Measurements from ENCODE around the gene SLC35D3. TPM values are rescaled to one million over a fixed set of nuclear protein-coding genes. Genes with fewer than 3 reads are reported as not detected.

The SLC35D3 gene
- total and polyA plus RNA-seq, 10 of the 15 experiments (the other 5 are each of a cell fraction or from before 2014, with no cell fraction given) = not detected

DNA sequence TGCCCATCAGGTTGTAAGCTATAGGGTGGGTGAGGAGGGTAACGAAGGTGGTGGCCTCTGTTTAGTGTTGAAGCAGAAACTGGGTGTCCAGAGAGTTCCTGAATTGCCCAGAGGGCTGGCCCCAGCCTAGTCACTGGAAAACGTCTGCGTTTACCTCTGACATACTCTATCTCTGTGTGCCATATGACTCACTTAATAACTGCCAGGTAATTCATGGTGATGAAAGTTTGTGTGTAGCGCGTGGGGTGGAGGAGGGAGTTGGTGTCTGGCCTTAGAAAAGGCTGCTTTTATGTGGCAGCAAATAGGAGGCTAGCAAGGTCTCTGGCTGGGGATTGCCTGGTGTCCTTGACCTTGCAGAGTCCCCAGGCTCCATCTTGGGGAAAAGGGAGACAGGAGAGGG, 47.3 kb downstream of the SLC35D3 start (continued):
- TF ChIP-seq, protein P1, sequence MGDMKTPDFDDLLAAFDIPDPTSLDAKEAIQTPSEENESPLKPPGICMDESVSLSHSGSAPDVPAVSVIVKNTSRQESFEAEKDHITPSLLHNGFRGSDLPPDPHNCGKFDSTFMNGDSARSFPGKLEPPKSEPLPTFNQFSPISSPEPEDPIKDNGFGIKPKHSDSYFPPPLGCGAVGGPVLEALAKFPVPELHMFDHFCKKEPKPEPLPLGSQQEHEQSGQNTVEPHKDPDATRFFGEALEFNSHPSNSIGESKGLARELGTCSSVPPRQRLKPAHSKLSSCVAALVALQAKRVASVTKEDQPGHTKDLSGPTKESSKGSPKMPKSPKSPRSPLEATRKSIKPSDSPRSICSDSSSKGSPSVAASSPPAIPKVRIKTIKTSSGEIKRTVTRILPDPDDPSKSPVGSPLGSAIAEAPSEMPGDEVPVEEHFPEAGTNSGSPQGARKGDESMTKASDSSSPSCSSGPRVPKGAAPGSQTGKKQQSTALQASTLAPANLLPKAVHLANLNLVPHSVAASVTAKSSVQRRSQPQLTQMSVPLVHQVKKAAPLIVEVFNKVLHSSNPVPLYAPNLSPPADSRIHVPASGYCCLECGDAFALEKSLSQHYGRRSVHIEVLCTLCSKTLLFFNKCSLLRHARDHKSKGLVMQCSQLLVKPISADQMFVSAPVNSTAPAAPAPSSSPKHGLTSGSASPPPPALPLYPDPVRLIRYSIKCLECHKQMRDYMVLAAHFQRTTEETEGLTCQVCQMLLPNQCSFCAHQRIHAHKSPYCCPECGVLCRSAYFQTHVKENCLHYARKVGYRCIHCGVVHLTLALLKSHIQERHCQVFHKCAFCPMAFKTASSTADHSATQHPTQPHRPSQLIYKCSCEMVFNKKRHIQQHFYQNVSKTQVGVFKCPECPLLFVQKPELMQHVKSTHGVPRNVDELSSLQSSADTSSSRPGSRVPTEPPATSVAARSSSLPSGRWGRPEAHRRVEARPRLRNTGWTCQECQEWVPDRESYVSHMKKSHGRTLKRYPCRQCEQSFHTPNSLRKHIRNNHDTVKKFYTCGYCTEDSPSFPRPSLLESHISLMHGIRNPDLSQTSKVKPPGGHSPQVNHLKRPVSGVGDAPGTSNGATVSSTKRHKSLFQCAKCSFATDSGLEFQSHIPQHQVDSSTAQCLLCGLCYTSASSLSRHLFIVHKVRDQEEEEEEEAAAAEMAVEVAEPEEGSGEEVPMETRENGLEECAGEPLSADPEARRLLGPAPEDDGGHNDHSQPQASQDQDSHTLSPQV (IDR thresholded peaks at IDR 0.05) = no peak

DNA sequence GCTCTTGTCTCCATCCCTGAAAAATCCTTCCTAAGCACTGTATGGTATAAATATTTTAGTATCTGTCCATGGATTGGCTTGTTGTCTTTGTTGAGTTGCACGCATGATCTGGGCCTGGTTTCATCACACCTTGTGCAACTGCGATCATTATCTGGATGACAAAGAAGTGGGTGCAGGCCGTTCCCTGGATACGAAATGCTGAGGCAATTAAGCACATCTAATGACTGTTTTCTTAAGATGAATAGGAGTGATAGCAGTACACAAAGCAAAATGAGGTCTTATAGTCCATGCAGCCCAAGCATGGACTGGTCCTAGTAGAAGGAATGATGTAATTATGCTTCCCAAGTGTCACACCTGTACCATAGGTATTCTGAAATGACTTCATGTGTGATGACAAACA, 47.8 kb downstream of the SLC35D3 start:
- BruUV-seq (replicated peaks) = no TSS peak
- no peak overlapping the region for H3K9ac ChIP-seq (ENCODE audit: control insufficient read depth, insufficient read depth, low read length)
- ChIA-PET CTCF (interaction anchor here (1.2 to 2.0 kb wide), 4 partner anchors 11 to 372 kb away, joined by 3 to 5 read pairs (median 4); no protein-coding TSS in a partner anchor), RAD21 (ENCODE audit: unreplicated experiment) (interaction anchor here (1.0 kb wide), 1 partner anchor 115 kb away, joined by 4 read pairs; no protein-coding TSS in a partner anchor), SMC1A (ENCODE audit: uncharacterized antibody, unreplicated experiment) (interaction anchor here (0.9 to 1.6 kb wide), 3 partner anchors 44 to 672 kb away, joined by 3 to 4 read pairs (median 3); no protein-coding TSS in a partner anchor), POLR2A (interaction anchor here (0.5 kb wide), 1 partner anchor 345 kb away, joined by 4 read pairs; no protein-coding TSS in a partner anchor)
- H3K4me1 ChIP-seq (ENCODE audit: control insufficient read depth, insufficient read depth, low read length) = no peaks in the 10 kb centered on the region
- H3K79me2 ChIP-seq (ENCODE audit: control insufficient read depth, insufficient read depth, low read length) = no peaks in the 10 kb centered on the region
- no peaks in the 10 kb centered on the region for H3K36me3 ChIP-seq (ENCODE audit: control insufficient read depth in 2 of 2, insufficient read depth in 2 of 2, low read length in 1 of 2)
- no peak overlapping the region for H3K4me3 ChIP-seq
- H4K20me1 ChIP-seq (ENCODE audit: control insufficient read depth, insufficient read depth) = no peaks in the 10 kb centered on the region
- ATAC-seq (no peak), DNase-seq (ENCODE audit: low read depth, low spot score) (no peak), FAIRE-seq (no peak)
- intact Hi-C loops (cut with micrococcal nuclease; ENCODE audit: unreplicated experiment) (loop anchor here (2.0 to 5.0 kb wide), 2 partner anchors 107 to 342 kb away; no protein-coding TSS in a partner anchor), in situ Hi-C loops (cut with MboI) (no loop called here)
- H3K4me2 ChIP-seq (ENCODE audit: control insufficient read depth, insufficient read depth) = no peak overlapping the region
- no peaks in the 10 kb centered on the region for H3K27me3 ChIP-seq (replicated peaks in 1 of 2; ENCODE audit: control insufficient read depth in 2 of 2, insufficient read depth in 2 of 2, low read length in 1 of 2)
- WGBS (ENCODE audit: insufficient coverage, insufficient replicate concordance, low lambda C conversion rate, missing lambda C conversion rate) = 60% methylated on average over 4 of the region's 4 CpGs
- H3K9me3 ChIP-seq (replicated peaks; ENCODE audit: control insufficient read depth, insufficient read depth, low read length) = no peaks in the 10 kb centered on the region
- no peak overlapping the region for H3K27ac ChIP-seq (ENCODE audit: control insufficient read depth, insufficient read depth)
- H2AFZ ChIP-seq (ENCODE audit: control insufficient read depth, low read depth, low read length) = no peak overlapping the region
- TF ChIP-seq HCFC1 (IDR thresholded peaks at IDR 0.05; ENCODE audit: low read length) = no peak
- no peak for TF ChIP-seq JUNB (IDR thresholded peaks at IDR 0.05)
- TF ChIP-seq, protein P2, sequence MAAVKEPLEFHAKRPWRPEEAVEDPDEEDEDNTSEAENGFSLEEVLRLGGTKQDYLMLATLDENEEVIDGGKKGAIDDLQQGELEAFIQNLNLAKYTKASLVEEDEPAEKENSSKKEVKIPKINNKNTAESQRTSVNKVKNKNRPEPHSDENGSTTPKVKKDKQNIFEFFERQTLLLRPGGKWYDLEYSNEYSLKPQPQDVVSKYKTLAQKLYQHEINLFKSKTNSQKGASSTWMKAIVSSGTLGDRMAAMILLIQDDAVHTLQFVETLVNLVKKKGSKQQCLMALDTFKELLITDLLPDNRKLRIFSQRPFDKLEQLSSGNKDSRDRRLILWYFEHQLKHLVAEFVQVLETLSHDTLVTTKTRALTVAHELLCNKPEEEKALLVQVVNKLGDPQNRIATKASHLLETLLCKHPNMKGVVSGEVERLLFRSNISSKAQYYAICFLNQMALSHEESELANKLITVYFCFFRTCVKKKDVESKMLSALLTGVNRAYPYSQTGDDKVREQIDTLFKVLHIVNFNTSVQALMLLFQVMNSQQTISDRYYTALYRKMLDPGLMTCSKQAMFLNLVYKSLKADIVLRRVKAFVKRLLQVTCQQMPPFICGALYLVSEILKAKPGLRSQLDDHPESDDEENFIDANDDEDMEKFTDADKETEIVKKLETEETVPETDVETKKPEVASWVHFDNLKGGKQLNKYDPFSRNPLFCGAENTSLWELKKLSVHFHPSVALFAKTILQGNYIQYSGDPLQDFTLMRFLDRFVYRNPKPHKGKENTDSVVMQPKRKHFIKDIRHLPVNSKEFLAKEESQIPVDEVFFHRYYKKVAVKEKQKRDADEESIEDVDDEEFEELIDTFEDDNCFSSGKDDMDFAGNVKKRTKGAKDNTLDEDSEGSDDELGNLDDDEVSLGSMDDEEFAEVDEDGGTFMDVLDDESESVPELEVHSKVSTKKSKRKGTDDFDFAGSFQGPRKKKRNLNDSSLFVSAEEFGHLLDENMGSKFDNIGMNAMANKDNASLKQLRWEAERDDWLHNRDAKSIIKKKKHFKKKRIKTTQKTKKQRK (IDR thresholded peaks at IDR 0.05; ENCODE audit: low read depth, low read length) = no peak
- no peak for TF ChIP-seq REST (IDR thresholded peaks at IDR 0.05; ENCODE audit: low read depth, low read length)
- TF ChIP-seq ZNF274 (IDR thresholded peaks at IDR 0.05; ENCODE audit: insufficient read depth, insufficient read length) = no peak
- no peak for TF ChIP-seq NKRF (conservative IDR thresholded peaks at IDR 0.05)
- TF ChIP-seq BACH1 (IDR thresholded peaks at IDR 0.05; ENCODE audit: borderline replicate concordance) = no peak
- no peak for TF ChIP-seq PAX5 (IDR thresholded peaks at IDR 0.05; ENCODE audit: borderline replicate concordance, low read depth, low read length)

Measured in GM12878 (cell line).